Peyer's patch (tissue), 4 donors: Measurements from ENCODE around the gene TLR4. TPM values are rescaled to one million over a fixed set of nuclear protein-coding genes. Genes with fewer than 3 reads are reported as not detected.
A peak's percentile ranks its signal among the peaks of the same experiment; 100 is the strongest.

Experiments
- DNase-seq, 3 donors: peaks; one replicate each; pipeline ENCODE4 v3.0.0-alpha.2; 2017 to 2019
- H3K27ac ChIP-seq, 4 donors: fragments of 200-600 bp; sonication (generic); one replicate each; pipeline ENCODE4 v1.5.1; 2016 to 2019
- H3K27me3 ChIP-seq, 2 donors: fragments of 200-600 bp; sonication (generic); one replicate each; pipeline ENCODE4 v1.5.1; 2019
- H3K36me3 ChIP-seq, 3 donors: fragments of 200-600 bp; sonication (generic); one replicate each; pipeline ENCODE4 v1.5.1; 2016 to 2019
- H3K4me1 ChIP-seq, 4 donors: fragments of 200-600 bp; sonication (generic); one replicate each; pipeline ENCODE4 v1.5.1; 2016 to 2019
- H3K4me3 ChIP-seq, 4 donors: fragments of 200-600 bp; sonication (generic); 1 replicate in 3 of 4; 2 replicates in 1 of 4; pipeline ENCODE4 v1.5.1; 2016 to 2019; ENCODE audit warnings: mild to moderate bottlenecking in 1 of 4
- H3K9me3 ChIP-seq, 4 donors: fragments of 200-600 bp; sonication (generic); one replicate each; pipeline ENCODE4 v1.5.1; 2016 to 2019; ENCODE audit warnings: mild to moderate bottlenecking in 1 of 4
- POLR2A ChIP-seq, 2 donors: fragments of 450-650 bp; IDR thresholded peaks; one replicate each; pipeline ENCODE4 v1.5.1; 2017; ENCODE audit warnings: antibody characterized with exemption in 2 of 2, mild to moderate bottlenecking in 2 of 2, moderate library complexity in 2 of 2
- total RNA-seq, 4 donors: library from RNA; depleted of rRNA; stranded (reverse); fragments of >200 nt; gene quantifications; one replicate each; pipeline ENCODE4 v1.1.0, GENCODE V29; 2016
- TF ChIP-seq, protein P1 (sequence below), 6 experiments: fragments of 450-650 bp in 4 of 6; fragments of 200-600 bp in 2 of 6; sonication (generic) in 1 of 6; IDR thresholded peaks; one replicate each; pipeline ENCODE4 v1.5.1; 2017 to 2019; ENCODE audit warnings: antibody characterized with exemption in 6 of 6, mild to moderate bottlenecking in 3 of 6, moderate library complexity in 1 of 6

TLR4 gene
- total RNA-seq, 4 donors from 2014 or later: 6.3 to 18.2 (median 11.8) TPM

DNA sequence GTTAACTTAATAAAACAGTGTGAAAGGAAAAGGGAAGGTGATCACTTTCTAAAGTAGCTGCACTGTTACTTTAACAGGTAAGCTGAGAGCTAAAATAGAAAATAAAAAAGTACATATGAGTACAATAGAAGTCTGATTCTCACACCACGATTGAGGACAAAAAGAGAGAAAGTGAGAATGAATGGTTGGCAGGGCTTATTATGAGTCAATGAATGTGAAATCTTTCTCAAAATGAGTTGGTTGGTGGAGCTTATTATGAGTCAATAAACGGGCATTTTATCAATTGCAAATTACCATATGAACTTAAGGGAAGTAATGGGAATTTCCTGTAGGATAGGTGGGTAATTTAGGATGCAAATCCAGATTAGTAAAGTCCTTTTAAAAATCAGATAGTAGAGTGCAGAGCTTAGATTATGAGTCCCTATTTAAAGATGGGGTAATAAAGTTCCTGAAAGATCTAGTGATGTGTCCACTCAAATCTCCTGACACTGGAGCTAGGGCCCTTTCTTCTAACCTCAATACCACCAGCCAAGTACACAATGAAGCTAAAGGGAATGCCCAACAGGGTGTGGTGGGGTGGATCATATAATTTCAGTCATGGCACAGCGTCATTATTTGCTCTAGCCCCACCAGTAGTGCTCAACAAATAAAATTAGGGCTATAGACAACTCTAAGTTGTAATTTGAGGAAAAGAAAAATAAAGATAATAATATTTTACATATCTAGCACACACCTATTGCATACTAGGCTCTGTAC, 21.1 kb upstream of the TLR4 start:
- H3K27ac ChIP-seq: no peak overlapping the region
- no peak for DNase-seq
- no peaks in the 10 kb centered on the region for H3K36me3 ChIP-seq
- H3K9me3 ChIP-seq: no peaks in the 10 kb centered on the region
- H3K27me3 ChIP-seq: no peaks in the 10 kb centered on the region
- no peak overlapping the region for H3K4me3 ChIP-seq
- H3K4me1 ChIP-seq: peaks cover 0 to 14% (median 0%) of the 10 kb centered on the region in 4 donors
- TF ChIP-seq, protein P1, sequence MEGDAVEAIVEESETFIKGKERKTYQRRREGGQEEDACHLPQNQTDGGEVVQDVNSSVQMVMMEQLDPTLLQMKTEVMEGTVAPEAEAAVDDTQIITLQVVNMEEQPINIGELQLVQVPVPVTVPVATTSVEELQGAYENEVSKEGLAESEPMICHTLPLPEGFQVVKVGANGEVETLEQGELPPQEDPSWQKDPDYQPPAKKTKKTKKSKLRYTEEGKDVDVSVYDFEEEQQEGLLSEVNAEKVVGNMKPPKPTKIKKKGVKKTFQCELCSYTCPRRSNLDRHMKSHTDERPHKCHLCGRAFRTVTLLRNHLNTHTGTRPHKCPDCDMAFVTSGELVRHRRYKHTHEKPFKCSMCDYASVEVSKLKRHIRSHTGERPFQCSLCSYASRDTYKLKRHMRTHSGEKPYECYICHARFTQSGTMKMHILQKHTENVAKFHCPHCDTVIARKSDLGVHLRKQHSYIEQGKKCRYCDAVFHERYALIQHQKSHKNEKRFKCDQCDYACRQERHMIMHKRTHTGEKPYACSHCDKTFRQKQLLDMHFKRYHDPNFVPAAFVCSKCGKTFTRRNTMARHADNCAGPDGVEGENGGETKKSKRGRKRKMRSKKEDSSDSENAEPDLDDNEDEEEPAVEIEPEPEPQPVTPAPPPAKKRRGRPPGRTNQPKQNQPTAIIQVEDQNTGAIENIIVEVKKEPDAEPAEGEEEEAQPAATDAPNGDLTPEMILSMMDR (IDR thresholded peaks at IDR 0.05): no peak
- no peak for TF ChIP-seq POLR2A (IDR thresholded peaks at IDR 0.05)

GRCh38 chr9:117687532-117687931, 16.7 kb upstream of the TLR4 start:
- Histone ChIP-seq H3K4me3 (no peak overlapping the region), H3K4me1 (no peaks in the 10 kb centered on the region), H3K27me3 (no peaks in the 10 kb centered on the region), H3K36me3 (no peaks in the 10 kb centered on the region), H3K27ac (no peak overlapping the region), H3K9me3 (no peaks in the 10 kb centered on the region)
- TF ChIP-seq, protein P1 (IDR thresholded peaks at IDR 0.05): no peak
- TF ChIP-seq POLR2A (IDR thresholded peaks at IDR 0.05): no peak
- peak in 1 of 3 donors; percentile 62 for DNase-seq

DNA sequence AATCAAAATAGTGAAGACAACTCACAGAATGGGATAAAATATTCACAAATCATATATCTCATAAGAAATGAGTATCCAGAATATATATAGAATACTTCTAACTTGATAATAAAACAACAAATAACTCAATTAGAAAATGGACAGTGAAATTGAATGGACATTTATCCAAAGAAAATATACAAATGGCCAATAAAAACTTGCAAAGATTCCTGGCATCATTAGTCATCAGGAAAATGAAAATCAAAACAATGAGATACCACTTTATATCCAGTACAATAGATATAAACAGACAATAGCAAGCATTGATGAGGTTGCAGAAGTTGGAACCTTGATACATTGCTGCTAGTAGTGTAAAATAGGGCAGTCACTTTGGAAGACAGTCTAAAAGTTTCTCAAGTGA, 12.8 kb upstream of the TLR4 start:
- H3K4me3 ChIP-seq: no peak overlapping the region
- TF ChIP-seq, protein P1 (IDR thresholded peaks at IDR 0.05): no peak
- TF ChIP-seq POLR2A (IDR thresholded peaks at IDR 0.05): no peak
- DNase-seq: no peak
- H3K36me3 ChIP-seq: no peaks in the 10 kb centered on the region
- no peaks in the 10 kb centered on the region for H3K4me1 ChIP-seq
- H3K27me3 ChIP-seq: no peaks in the 10 kb centered on the region
- no peak overlapping the region for H3K27ac ChIP-seq
- H3K9me3 ChIP-seq: no peaks in the 10 kb centered on the region

DNA sequence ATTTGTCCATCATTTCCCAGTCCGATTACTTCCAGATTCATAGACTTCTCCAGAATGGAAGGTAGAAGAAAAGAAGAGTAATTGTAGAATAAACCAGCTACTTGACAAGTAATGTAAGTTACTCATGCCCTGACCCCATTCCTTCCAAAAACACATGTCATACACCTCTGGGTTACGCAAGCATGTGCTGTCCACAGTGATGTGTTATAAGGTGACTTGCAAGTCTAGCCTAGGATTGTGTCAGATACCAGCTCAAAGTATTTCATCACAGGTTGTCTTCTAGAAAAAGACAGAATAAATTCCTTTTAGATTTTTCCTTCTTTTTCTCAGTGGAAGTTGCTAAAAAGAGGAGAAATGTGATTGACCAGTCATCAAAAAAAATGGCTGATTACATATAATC, 8.0 kb upstream of the TLR4 start:
- Histone ChIP-seq H3K9me3 (no peaks in the 10 kb centered on the region), H3K27me3 (no peaks in the 10 kb centered on the region), H3K36me3 (no peaks in the 10 kb centered on the region), H3K4me1 (no peaks in the 10 kb centered on the region), H3K4me3 (no peak overlapping the region), H3K27ac (no peak overlapping the region)
- no peak for DNase-seq
- TF ChIP-seq, protein P1 (IDR thresholded peaks at IDR 0.05): no peak
- no peak for TF ChIP-seq POLR2A (IDR thresholded peaks at IDR 0.05)

DNA sequence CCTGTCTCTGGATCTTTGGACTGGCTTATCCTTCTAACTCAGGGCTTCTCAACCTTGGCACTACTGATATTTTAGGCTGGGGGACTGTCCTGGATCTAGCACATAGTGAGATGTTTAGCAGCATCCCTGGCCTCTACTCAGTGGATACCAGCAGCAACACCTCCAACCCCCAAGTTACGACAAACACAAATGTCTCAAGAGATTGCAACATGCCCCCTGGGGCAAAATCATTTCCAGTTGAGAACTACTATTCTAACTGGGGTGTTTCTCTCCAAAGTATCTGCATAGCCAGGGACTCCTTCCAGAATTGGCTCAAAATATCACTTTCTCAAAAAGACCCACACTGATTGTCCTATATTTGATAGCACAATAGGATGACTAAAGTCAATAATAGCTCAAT, 7.2 kb upstream of the TLR4 start:
- Histone ChIP-seq H3K9me3 (no peaks in the 10 kb centered on the region), H3K27me3 (no peaks in the 10 kb centered on the region), H3K27ac (no peak overlapping the region), H3K4me1 (no peaks in the 10 kb centered on the region), H3K4me3 (no peak overlapping the region), H3K36me3 (no peaks in the 10 kb centered on the region)
- TF ChIP-seq POLR2A (IDR thresholded peaks at IDR 0.05): no peak
- TF ChIP-seq, protein P1 (IDR thresholded peaks at IDR 0.05): no peak
- DNase-seq: no peak
